Peyer's patch (tissue), 4 donors: ENCODE results near the gene NSUN3. TPM values are rescaled to one million over a fixed set of nuclear protein-coding genes. Genes with fewer than 3 reads are reported as not detected.

Experiments used
- DNase-seq, 3 donors: peaks; one replicate each; pipeline ENCODE4 v3.0.0-alpha.2; 2017 to 2019
- H3K27ac ChIP-seq, 4 donors: fragments of 200-600 bp; sonication (generic); one replicate each; pipeline ENCODE4 v1.5.1; 2016 to 2019
- H3K27me3 ChIP-seq, 2 donors: fragments of 200-600 bp; sonication (generic); one replicate each; pipeline ENCODE4 v1.5.1; 2019
- H3K36me3 ChIP-seq, 3 donors: fragments of 200-600 bp; sonication (generic); one replicate each; pipeline ENCODE4 v1.5.1; 2016 to 2019
- H3K4me1 ChIP-seq, 4 donors: fragments of 200-600 bp; sonication (generic); one replicate each; pipeline ENCODE4 v1.5.1; 2016 to 2019
- H3K4me3 ChIP-seq, 4 donors: fragments of 200-600 bp; sonication (generic); 1 replicate in 3 of 4; 2 replicates in 1 of 4; pipeline ENCODE4 v1.5.1; 2016 to 2019; ENCODE audit warnings: mild to moderate bottlenecking in 1 of 4
- H3K9me3 ChIP-seq, 4 donors: fragments of 200-600 bp; sonication (generic); one replicate each; pipeline ENCODE4 v1.5.1; 2016 to 2019; ENCODE audit warnings: mild to moderate bottlenecking in 1 of 4
- CTCF ChIP-seq, 6 experiments: fragments of 450-650 bp in 4 of 6; fragments of 200-600 bp in 2 of 6; sonication (generic) in 1 of 6; IDR thresholded peaks; one replicate each; pipeline ENCODE4 v1.5.1; 2017 to 2019; ENCODE audit warnings: antibody characterized with exemption in 6 of 6, mild to moderate bottlenecking in 3 of 6, moderate library complexity in 1 of 6
- POLR2A ChIP-seq, 2 donors: fragments of 450-650 bp; IDR thresholded peaks; one replicate each; pipeline ENCODE4 v1.5.1; 2017; ENCODE audit warnings: antibody characterized with exemption in 2 of 2, mild to moderate bottlenecking in 2 of 2, moderate library complexity in 2 of 2
- total RNA-seq, 4 donors: library from RNA; depleted of rRNA; stranded (reverse); fragments of >200 nt; gene quantifications; one replicate each; pipeline ENCODE4 v1.1.0, GENCODE V29; 2016

The NSUN3 gene
- total RNA-seq, 4 donors from 2014 or later, result 19.7 to 56.9 (median 22.9) TPM

DNA sequence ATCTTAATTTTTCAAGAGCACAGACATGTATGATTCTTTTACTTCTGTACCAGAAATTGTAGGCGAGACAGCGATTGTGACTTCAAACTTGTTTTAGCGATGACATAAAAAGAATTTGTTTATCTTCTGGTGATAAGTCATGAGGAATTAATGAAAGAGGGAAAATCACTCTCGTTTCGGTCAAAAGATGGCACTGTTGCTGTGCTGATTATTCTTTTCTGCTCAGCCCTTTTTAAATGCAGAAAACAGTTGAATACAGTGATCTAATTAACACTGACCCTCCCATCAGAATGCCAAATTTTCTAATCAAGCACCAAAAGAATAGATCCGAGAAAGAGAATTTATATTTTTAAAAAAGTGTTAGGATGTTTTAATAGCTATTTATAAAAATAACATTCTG lies 52.6 kb downstream of the NSUN3 start:
- Histone ChIP-seq H3K36me3 (peaks cover 0 to 21% (median 0%) of the 10 kb centered on the region in 3 donors), H3K4me1 (no peaks in the 10 kb centered on the region), H3K4me3 (no peak overlapping the region), H3K9me3 (no peaks in the 10 kb centered on the region), H3K27me3 (no peaks in the 10 kb centered on the region), H3K27ac (no peak overlapping the region)
- DNase-seq, result no peak
- no peak for TF ChIP-seq CTCF (IDR thresholded peaks at IDR 0.05)
- TF ChIP-seq POLR2A (IDR thresholded peaks at IDR 0.05), result no peak

GRCh38 chr3:94117729-94118128 lies 54.9 kb downstream of the NSUN3 start:
- TF ChIP-seq CTCF (IDR thresholded peaks at IDR 0.05) (no peak), POLR2A (IDR thresholded peaks at IDR 0.05) (no peak)
- H3K4me3 ChIP-seq, result no peak overlapping the region
- no peaks in the 10 kb centered on the region for H3K27me3 ChIP-seq
- H3K9me3 ChIP-seq, result no peaks in the 10 kb centered on the region
- H3K4me1 ChIP-seq, result no peaks in the 10 kb centered on the region
- no peak for DNase-seq
- no peak overlapping the region for H3K27ac ChIP-seq
- H3K36me3 ChIP-seq, result peaks cover 0 to 9% (median 0%) of the 10 kb centered on the region in 3 donors

GRCh38 chr3:94118390-94118789 lies 55.5 kb downstream of the NSUN3 start:
- Histone ChIP-seq H3K36me3 (peaks cover 0 to 8% (median 0%) of the 10 kb centered on the region in 3 donors), H3K4me1 (no peaks in the 10 kb centered on the region), H3K9me3 (no peaks in the 10 kb centered on the region), H3K27me3 (no peaks in the 10 kb centered on the region), H3K4me3 (no peak overlapping the region), H3K27ac (no peak overlapping the region)
- no peak for DNase-seq
- TF ChIP-seq POLR2A (IDR thresholded peaks at IDR 0.05) (no peak), CTCF (IDR thresholded peaks at IDR 0.05) (no peak)

DNA sequence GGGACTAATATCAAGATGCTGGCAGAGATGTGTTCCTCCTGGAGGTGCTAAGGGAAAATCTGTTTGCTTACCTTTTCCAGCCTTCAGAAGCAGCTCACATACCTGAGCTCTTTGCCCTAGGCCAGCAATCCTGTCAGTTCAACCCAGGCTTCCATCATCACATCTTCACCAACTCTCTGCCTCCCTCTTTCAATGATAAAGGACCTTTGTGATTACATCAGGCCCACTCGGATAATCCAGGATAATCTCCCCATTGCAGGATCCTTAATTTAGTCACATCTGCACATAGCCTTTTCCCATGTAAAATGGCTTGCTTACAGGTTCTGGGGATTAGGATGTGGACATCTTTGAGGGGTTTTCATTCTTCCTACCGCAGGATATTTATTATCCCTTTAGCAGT lies 58.3 kb downstream of the NSUN3 start:
- H3K36me3 ChIP-seq, result peaks cover 0 to 14% (median 0%) of the 10 kb centered on the region in 3 donors
- no peak overlapping the region for H3K4me3 ChIP-seq
- no peaks in the 10 kb centered on the region for H3K4me1 ChIP-seq
- TF ChIP-seq CTCF (IDR thresholded peaks at IDR 0.05) (no peak), POLR2A (IDR thresholded peaks at IDR 0.05) (no peak)
- H3K9me3 ChIP-seq, result no peaks in the 10 kb centered on the region
- H3K27ac ChIP-seq, result no peak overlapping the region
- DNase-seq, result no peak
- no peaks in the 10 kb centered on the region for H3K27me3 ChIP-seq

DNA sequence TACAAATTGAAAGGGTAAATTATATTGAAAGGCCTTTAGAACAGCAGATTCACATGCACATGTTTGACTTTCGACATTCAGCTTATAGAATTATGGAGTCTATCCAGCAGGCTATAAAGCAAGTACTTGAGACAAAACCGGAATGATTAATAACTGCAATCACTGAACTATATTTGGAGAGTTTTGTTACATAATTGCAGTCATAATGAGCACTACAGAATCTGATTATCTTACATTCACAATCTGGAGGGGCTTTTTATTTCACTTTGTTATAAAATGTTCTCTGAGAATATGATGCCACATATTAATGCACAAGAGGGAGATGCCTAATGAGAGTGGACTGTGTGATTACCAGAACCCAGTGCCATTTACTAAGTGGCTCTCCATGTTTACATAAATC lies 64.3 kb downstream of the NSUN3 start:
- Histone ChIP-seq H3K4me3 (no peak overlapping the region), H3K36me3 (peaks cover 0 to 24% (median 0%) of the 10 kb centered on the region in 3 donors), H3K4me1 (no peaks in the 10 kb centered on the region), H3K9me3 (no peaks in the 10 kb centered on the region), H3K27me3 (no peaks in the 10 kb centered on the region), H3K27ac (no peak overlapping the region)
- DNase-seq, result no peak
- no peak for TF ChIP-seq CTCF (IDR thresholded peaks at IDR 0.05)
- no peak for TF ChIP-seq POLR2A (IDR thresholded peaks at IDR 0.05)

DNA sequence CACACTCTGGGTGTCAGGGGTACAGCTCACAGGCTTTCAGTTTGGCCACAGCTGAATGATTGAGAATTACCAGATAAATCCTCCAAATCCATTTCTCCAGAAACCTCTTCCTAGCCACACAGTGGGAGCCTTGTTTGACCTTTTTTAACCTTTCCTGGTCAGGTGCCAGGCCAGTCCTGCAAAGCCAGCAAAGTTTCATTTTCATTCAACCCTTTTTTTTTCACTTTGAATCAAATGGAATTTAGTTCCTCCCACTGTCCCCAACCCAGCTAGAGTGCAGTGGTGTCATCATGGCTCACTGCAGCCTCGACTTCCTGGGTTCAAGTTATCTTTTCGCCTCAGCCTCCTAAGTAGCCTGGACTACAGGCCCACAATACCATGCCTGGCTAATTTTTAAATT lies 67.8 kb downstream of the NSUN3 start:
- peaks cover 0 to 14% (median 0%) of the 10 kb centered on the region in 3 donors for H3K36me3 ChIP-seq
- no peak for DNase-seq
- no peak overlapping the region for H3K4me3 ChIP-seq
- H3K27ac ChIP-seq, result no peak overlapping the region
- H3K27me3 ChIP-seq, result no peaks in the 10 kb centered on the region
- H3K4me1 ChIP-seq, result no peaks in the 10 kb centered on the region
- TF ChIP-seq CTCF (IDR thresholded peaks at IDR 0.05) (no peak), POLR2A (IDR thresholded peaks at IDR 0.05) (no peak)
- no peaks in the 10 kb centered on the region for H3K9me3 ChIP-seq
